ENCODE measurements around the gene GSDMA. TPM values are rescaled to one million over a fixed set of nuclear protein-coding genes. Genes with fewer than 3 reads are reported as not detected.
"Not testable (repeated sequence)": the region's sequence is repeated elsewhere in the genome, so short reads cannot be mapped to it uniquely, and the experiment has no call there.

The GSDMA gene
- total RNA-seq, 2 experiments from 2014 or later = 3.3 to 4.5 TPM

- POLR2A ChIA-PET = no interaction called here
- Mint-ChIP-seq H3K4me3 (no peak overlapping the region), H3K27me3 (ENCODE audit: low read depth) (no peaks in the 10 kb centered on the region), H3K4me1 (ENCODE audit: low read depth) (no peaks in the 10 kb centered on the region), H3K27ac (no peak overlapping the region), H3K9me3 (ENCODE audit: insufficient read depth) (no peaks in the 10 kb centered on the region), H3K36me3 (ENCODE audit: low read depth) (peaks cover 53% of the 10 kb centered on the region)
- ATAC-seq = no peak
- CTCF ChIA-PET = interaction anchor here (1.7 kb wide), 2 partner anchors 16 to 78 kb away, joined by 4 to 5 read pairs; no protein-coding TSS in a partner anchor
- DNase-seq = no peak
Measured at GRCh38 chr17:39997543-39997942, 34.7 kb downstream of the GSDMA start.

DNA sequence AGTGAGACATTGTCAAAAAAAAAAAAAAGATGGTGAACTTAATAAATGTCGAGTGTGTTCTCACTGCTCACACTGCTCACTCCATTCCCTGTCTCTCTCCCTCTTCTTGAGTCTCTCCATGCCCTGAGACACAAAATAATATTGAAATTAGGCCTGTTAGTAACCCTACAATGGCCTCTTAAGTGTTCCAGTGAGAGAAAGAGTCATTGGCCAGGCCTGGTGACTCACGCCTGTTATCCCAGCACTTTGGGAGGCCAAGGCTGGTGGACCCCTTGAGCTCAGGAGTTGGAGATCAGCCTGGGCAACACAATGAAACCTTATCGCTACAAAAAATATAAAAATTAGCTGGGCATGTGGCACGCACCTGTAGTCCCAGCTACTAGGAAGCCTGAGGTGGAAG is 36.3 kb downstream of the GSDMA start:
- Mint-ChIP-seq H3K36me3 (ENCODE audit: low read depth) (peaks cover 37% of the 10 kb centered on the region), H3K27ac (no peak overlapping the region), H3K27me3 (ENCODE audit: low read depth) (no peaks in the 10 kb centered on the region), H3K9me3 (ENCODE audit: insufficient read depth) (no peaks in the 10 kb centered on the region), H3K4me1 (ENCODE audit: low read depth) (no peaks in the 10 kb centered on the region), H3K4me3 (no peak overlapping the region)
- POLR2A ChIA-PET = no interaction called here
- ATAC-seq (no peak), DNase-seq (no peak)
- CTCF ChIA-PET = no interaction called here

GRCh38 chr17:40000161-40000560 is 37.4 kb downstream of the GSDMA start:
- CTCF ChIA-PET = interaction anchor here (0.8 kb wide), 1 partner anchor 111 kb away, joined by 3 read pairs; no protein-coding TSS in a partner anchor
- Mint-ChIP-seq H3K9me3 (ENCODE audit: insufficient read depth) (no peaks in the 10 kb centered on the region), H3K27me3 (ENCODE audit: low read depth) (peaks cover 3% of the 10 kb centered on the region), H3K4me1 (ENCODE audit: low read depth) (no peaks in the 10 kb centered on the region), H3K27ac (no peak overlapping the region), H3K4me3 (no peak overlapping the region), H3K36me3 (ENCODE audit: low read depth) (peaks cover 26% of the 10 kb centered on the region)
- ATAC-seq = no peak
- DNase-seq = no peak
- POLR2A ChIA-PET = no interaction called here

DNA sequence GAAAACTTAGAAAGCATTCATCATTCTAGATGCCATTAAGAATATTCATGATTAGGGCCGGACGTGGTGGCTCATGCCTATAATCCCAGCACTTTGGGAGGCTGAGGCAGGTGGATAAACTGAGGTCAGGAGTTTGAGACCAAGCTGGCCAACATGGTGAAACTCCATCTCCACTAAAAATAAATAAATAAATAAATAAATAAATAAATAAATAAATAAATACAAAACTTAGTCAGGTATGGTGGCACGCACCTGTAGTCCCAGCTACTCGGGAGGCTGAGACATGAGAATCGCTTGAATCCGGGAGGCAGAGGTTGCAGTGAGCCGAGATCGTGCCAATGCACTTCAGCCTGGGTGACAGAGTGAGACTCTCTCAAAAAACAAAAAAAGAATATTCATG is 38.5 kb downstream of the GSDMA start:
- ATAC-seq; CTCF ChIA-PET; POLR2A ChIA-PET; H3K4me3 Mint-ChIP-seq; H3K27ac Mint-ChIP-seq; H3K27me3 Mint-ChIP-seq (ENCODE audit: low read depth); DNase-seq; H3K4me1 Mint-ChIP-seq (ENCODE audit: low read depth); H3K9me3 Mint-ChIP-seq (ENCODE audit: insufficient read depth): not testable (repeated sequence)
- peaks cover 17% of the 10 kb centered on the region for H3K36me3 Mint-ChIP-seq (ENCODE audit: low read depth)

DNA sequence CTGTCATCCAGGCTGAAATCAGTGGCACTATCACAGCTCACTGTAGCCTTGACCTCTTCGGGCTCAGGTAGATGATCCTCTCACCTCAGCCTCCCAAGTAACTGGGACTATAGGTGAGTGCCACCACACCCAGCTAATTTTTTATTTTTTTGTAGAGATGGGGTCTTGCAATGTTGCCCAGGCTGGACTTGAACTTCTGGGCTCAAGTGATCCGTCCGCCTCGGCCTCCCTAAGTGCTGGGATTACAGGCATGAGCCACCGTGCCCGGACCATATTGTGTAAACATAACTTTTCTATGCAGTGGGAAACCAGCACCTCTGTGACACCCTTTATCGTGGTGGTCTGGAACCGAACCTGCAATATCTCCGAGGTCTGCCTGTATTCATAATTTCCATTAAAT is 41.3 kb downstream of the GSDMA start:
- no peaks in the 10 kb centered on the region for H3K9me3 Mint-ChIP-seq (ENCODE audit: insufficient read depth)
- no peak for ATAC-seq
- H3K27ac Mint-ChIP-seq = no peak overlapping the region
- peaks cover 3% of the 10 kb centered on the region for H3K27me3 Mint-ChIP-seq (ENCODE audit: low read depth)
- H3K4me1 Mint-ChIP-seq (ENCODE audit: low read depth) = no peaks in the 10 kb centered on the region
- no peak for DNase-seq
- no peak overlapping the region for H3K4me3 Mint-ChIP-seq
- no peaks in the 10 kb centered on the region for H3K36me3 Mint-ChIP-seq (ENCODE audit: low read depth)
- ChIA-PET POLR2A (no interaction called here), CTCF (interaction anchor here (0.6 to 1.4 kb wide), 3 partner anchors 24 to 382 kb away, joined by 3 read pairs; no protein-coding TSS in a partner anchor)

GRCh38 chr17:40004712-40005111 is 41.9 kb downstream of the GSDMA start:
- Mint-ChIP-seq H3K36me3 (ENCODE audit: low read depth) (no peaks in the 10 kb centered on the region), H3K9me3 (ENCODE audit: insufficient read depth) (no peaks in the 10 kb centered on the region), H3K4me3 (no peak overlapping the region), H3K27ac (no peak overlapping the region), H3K4me1 (ENCODE audit: low read depth) (no peaks in the 10 kb centered on the region), H3K27me3 (ENCODE audit: low read depth) (peaks cover 3% of the 10 kb centered on the region)
- ATAC-seq (no peak), DNase-seq (no peak)
- ChIA-PET CTCF (interaction anchor here (1.1 to 1.4 kb wide), 2 partner anchors 9 to 383 kb away, joined by 3 to 4 read pairs; no protein-coding TSS in a partner anchor), POLR2A (no interaction called here)

GRCh38 chr17:40005520-40005919 is 42.7 kb downstream of the GSDMA start:
- no peaks in the 10 kb centered on the region for H3K9me3 Mint-ChIP-seq (ENCODE audit: insufficient read depth)
- H3K4me3 Mint-ChIP-seq = no peak overlapping the region
- ATAC-seq (no peak), DNase-seq (no peak)
- H3K27ac Mint-ChIP-seq = no peak overlapping the region
- POLR2A ChIA-PET = no interaction called here
- no peaks in the 10 kb centered on the region for H3K36me3 Mint-ChIP-seq (ENCODE audit: low read depth)
- H3K27me3 Mint-ChIP-seq (ENCODE audit: low read depth) = peaks cover 3% of the 10 kb centered on the region
- CTCF ChIA-PET = interaction anchor here (1.1 kb wide), 1 partner anchor 8 kb away, joined by 4 read pairs; no protein-coding TSS in a partner anchor
- peaks cover 8% of the 10 kb centered on the region for H3K4me1 Mint-ChIP-seq (ENCODE audit: low read depth)

GRCh38 chr17:40010946-40011500 is 48.2 kb downstream of the GSDMA start:
- H3K9me3 Mint-ChIP-seq (ENCODE audit: insufficient read depth); H3K27ac Mint-ChIP-seq; DNase-seq; H3K4me3 Mint-ChIP-seq; ATAC-seq; H3K36me3 Mint-ChIP-seq (ENCODE audit: low read depth); H3K27me3 Mint-ChIP-seq (ENCODE audit: low read depth); POLR2A ChIA-PET: not testable (repeated sequence)
- peaks cover 22% of the 10 kb centered on the region for H3K4me1 Mint-ChIP-seq (ENCODE audit: low read depth)
- CTCF ChIA-PET = interaction anchor here (5.8 to 9.8 kb wide), 2 partner anchors 15 to 101 kb away, joined by 51 to 110 read pairs; no protein-coding TSS in a partner anchor

DNA sequence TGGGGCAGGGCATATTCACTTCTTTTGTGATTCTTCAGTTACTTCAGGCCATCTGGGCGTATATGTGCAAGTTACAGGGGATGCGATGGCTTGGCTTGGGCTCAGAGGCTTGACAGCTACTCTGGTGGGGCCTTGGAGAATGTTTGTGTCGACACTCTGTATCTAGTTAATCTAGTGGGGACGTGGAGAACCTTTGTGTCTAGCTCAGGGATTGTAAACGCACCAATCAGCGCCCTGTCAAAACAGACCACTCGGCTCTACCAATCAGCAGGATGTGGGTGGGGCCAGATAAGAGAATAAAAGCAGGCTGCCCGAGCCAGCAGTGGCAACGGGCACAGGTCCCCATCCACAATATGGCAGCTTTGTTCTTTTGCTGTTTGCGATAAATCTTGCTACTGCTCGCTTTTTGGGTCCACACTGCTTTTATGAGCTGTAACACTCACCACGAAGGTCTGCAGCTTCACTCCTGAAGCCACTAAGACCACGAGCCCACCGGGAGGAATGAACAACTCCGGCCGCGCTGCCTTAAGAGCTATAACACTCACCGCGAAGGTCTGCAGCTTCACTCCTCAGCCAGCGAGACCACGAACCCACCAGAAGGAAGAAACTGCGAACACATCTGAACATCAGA is 49.3 kb downstream of the GSDMA start:
- POLR2A ChIA-PET; H3K27ac Mint-ChIP-seq; ATAC-seq; H3K36me3 Mint-ChIP-seq (ENCODE audit: low read depth); H3K27me3 Mint-ChIP-seq (ENCODE audit: low read depth); H3K4me3 Mint-ChIP-seq; H3K9me3 Mint-ChIP-seq (ENCODE audit: insufficient read depth); DNase-seq: not testable (repeated sequence)
- CTCF ChIA-PET = interaction anchor here (0.8 to 9.8 kb wide), 8 partner anchors 14 to 390 kb away, joined by 3 to 110 read pairs (median 8); partner anchors contain the start of gene PSMD3
- H3K4me1 Mint-ChIP-seq (ENCODE audit: low read depth) = peaks cover 22% of the 10 kb centered on the region

- Mint-ChIP-seq H3K9me3 (ENCODE audit: insufficient read depth) (no peaks in the 10 kb centered on the region), H3K27ac (no peak overlapping the region), H3K36me3 (ENCODE audit: low read depth) (peaks cover 5% of the 10 kb centered on the region), H3K4me1 (ENCODE audit: low read depth) (peaks cover 22% of the 10 kb centered on the region), H3K27me3 (ENCODE audit: low read depth) (peaks cover 5% of the 10 kb centered on the region), H3K4me3 (no peak overlapping the region)
- ATAC-seq (no peak), DNase-seq (no peak)
- ChIA-PET POLR2A (no interaction called here), CTCF (interaction anchor here (1.0 to 9.8 kb wide), 13 partner anchors 12 to 246 kb away, joined by 3 to 110 read pairs (median 10); partner anchors contain the start of genes MED24, PSMD3 and RAPGEFL1)
Measured at GRCh38 chr17:40014375-40014980, 51.7 kb downstream of the GSDMA start.

DNA sequence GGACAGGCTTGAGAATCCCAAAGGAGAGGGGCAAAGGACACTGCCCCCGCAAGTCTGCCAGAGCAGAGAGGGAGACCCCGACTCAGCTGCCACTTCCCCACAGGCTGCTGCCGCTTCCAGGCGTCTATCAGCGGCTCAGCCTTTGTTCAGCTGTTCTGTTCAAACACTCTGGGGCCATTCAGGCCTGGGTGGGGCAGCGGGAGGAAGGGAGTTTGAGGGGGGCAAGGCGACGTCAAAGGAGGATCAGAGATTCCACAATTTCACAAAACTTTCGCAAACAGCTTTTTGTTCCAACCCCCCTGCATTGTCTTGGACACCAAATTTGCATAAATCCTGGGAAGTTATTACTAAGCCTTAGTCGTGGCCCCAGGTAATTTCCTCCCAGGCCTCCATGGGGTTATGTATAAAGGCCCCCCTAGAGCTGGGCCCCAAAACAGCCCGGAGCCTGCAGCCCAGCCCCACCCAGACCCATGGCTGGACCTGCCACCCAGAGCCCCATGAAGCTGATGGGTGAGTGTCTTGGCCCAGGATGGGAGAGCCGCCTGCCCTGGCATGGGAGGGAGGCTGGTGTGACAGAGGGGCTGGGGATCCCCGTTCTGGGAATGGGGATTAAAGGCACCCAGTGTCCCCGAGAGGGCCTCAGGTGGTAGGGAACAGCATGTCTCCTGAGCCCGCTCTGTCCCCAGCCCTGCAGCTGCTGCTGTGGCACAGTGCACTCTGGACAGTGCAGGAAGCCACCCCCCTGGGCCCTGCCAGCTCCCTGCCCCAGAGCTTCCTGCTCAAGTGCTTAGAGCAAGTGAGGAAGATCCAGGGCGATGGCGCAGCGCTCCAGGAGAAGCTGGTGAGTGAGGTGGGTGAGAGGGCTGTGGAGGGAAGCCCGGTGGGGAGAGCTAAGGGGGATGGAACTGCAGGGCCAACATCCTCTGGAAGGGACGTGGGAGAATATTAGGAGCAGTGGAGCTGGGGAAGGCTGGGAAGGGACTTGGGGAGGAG is 52.5 kb downstream of the GSDMA start, which contains the start of gene CSF3:
Gene CSF3, plus strand, starts transcription at position 436 of the 993 bp plus-strand sequence. Its CDS starts 35 bp downstream, at position 471.
- ATAC-seq = no peak
- no peak for DNase-seq
- Mint-ChIP-seq H3K27me3 (ENCODE audit: low read depth) (peaks cover 5% of the 10 kb centered on the region), H3K9me3 (ENCODE audit: insufficient read depth) (no peaks in the 10 kb centered on the region), H3K36me3 (ENCODE audit: low read depth) (peaks cover 9% of the 10 kb centered on the region), H3K4me1 (ENCODE audit: low read depth) (peaks cover 16% of the 10 kb centered on the region), H3K27ac (peak within 1 kb of the TSS; percentile 52), H3K4me3 (no peak within 1 kb of the TSS)
- POLR2A ChIA-PET = interaction anchor here (1.3 kb wide), 1 partner anchor 12 kb away, joined by 4 read pairs; no protein-coding TSS in a partner anchor
- CTCF ChIA-PET = interaction anchor here (1.8 to 9.8 kb wide), 8 partner anchors 11 to 176 kb away, joined by 7 to 110 read pairs (median 21); partner anchors contain the start of gene RAPGEFL1

Measured in activated CD8-positive, alpha-beta T cell treated with anti-CD3 and anti-CD28 coated beads, Interleukin-2, amount 10 ng/mL, durations not matched to agents 7 days and 5 days (primary cell).